ENCODE measurements around the gene SHROOM1.

Gene SHROOM1

DNA sequence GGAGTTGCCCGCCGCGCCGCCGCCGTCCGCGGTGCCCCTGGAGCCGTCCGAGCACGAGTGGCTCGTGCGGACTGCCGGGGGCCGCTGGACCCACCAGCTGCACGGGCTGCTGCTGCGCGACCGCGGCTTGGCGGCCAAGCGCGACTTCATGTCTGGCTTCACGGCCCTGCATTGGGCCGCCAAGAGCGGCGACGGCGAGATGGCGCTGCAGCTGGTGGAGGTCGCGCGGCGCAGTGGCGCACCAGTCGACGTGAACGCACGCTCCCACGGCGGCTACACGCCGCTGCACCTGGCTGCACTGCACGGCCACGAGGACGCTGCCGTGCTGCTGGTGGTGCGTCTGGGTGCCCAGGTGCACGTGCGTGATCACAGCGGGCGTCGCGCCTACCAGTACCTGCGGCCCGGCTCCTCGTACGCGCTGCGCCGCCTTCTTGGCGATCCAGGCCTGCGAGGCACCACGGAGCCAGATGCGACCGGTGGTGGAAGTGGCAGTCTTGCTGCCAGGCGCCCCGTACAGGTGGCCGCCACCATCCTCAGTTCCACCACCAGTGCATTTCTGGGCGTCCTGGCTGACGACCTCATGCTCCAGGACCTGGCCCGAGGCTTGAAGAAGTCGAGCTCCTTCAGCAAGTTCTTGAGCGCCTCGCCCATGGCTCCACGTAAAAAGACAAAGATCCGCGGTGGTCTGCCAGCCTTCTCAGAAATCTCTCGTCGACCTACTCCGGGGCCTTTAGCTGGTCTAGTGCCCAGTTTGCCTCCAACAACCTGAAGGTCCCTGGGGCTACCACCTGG, 15.7 kb downstream of the SHROOM1 start:
- H3K4me3 ChIP-seq (ENCODE audit: low read depth, low read length) = no peak overlapping the region
- TF ChIP-seq, protein P1, sequence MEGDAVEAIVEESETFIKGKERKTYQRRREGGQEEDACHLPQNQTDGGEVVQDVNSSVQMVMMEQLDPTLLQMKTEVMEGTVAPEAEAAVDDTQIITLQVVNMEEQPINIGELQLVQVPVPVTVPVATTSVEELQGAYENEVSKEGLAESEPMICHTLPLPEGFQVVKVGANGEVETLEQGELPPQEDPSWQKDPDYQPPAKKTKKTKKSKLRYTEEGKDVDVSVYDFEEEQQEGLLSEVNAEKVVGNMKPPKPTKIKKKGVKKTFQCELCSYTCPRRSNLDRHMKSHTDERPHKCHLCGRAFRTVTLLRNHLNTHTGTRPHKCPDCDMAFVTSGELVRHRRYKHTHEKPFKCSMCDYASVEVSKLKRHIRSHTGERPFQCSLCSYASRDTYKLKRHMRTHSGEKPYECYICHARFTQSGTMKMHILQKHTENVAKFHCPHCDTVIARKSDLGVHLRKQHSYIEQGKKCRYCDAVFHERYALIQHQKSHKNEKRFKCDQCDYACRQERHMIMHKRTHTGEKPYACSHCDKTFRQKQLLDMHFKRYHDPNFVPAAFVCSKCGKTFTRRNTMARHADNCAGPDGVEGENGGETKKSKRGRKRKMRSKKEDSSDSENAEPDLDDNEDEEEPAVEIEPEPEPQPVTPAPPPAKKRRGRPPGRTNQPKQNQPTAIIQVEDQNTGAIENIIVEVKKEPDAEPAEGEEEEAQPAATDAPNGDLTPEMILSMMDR (IDR thresholded peaks at IDR 0.05; ENCODE audit: low read depth, low read length, missing control alignments) = no peak
- no peak for DNase-seq (ENCODE audit: low read depth)

DNA sequence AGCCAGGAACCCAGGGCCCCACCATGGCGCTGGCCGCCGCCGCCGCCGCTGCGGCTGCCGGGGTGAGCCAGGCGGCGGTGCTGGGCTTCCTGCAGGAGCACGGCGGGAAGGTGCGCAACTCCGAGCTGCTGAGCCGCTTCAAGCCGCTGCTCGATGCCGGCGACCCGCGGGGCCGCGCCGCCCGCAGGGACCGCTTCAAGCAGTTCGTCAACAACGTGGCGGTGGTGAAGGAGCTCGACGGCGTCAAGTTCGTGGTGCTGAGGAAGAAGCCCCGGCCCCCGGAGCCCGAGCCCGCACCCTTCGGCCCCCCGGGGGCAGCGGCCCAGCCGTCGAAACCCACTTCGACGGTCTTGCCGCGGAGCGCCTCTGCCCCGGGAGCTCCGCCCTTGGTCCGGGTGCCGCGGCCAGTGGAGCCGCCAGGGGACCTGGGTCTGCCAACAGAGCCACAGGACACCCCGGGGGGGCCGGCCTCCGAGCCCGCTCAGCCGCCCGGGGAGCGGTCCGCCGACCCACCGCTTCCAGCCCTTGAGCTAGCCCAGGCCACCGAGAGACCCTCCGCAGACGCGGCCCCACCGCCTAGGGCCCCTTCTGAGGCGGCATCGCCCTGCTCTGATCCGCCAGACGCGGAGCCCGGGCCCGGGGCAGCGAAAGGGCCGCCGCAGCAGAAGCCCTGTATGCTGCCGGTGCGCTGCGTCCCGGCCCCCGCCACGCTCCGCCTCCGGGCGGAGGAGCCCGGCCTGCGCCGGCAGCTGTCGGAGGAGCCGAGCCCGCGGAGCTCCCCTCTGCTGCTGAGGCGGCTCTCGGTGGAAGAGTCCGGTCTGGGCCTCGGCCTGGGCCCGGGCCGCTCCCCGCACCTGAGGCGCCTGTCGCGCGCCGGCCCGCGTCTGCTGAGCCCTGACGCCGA, 16.6 kb downstream of the SHROOM1 start:
- H3K4me3 ChIP-seq (ENCODE audit: low read depth, low read length) = peak overlapping the region; percentile 42
- DNase-seq (ENCODE audit: low read depth) = no peak
- TF ChIP-seq, protein P1 (IDR thresholded peaks at IDR 0.05; ENCODE audit: low read depth, low read length, missing control alignments) = no peak

DNA sequence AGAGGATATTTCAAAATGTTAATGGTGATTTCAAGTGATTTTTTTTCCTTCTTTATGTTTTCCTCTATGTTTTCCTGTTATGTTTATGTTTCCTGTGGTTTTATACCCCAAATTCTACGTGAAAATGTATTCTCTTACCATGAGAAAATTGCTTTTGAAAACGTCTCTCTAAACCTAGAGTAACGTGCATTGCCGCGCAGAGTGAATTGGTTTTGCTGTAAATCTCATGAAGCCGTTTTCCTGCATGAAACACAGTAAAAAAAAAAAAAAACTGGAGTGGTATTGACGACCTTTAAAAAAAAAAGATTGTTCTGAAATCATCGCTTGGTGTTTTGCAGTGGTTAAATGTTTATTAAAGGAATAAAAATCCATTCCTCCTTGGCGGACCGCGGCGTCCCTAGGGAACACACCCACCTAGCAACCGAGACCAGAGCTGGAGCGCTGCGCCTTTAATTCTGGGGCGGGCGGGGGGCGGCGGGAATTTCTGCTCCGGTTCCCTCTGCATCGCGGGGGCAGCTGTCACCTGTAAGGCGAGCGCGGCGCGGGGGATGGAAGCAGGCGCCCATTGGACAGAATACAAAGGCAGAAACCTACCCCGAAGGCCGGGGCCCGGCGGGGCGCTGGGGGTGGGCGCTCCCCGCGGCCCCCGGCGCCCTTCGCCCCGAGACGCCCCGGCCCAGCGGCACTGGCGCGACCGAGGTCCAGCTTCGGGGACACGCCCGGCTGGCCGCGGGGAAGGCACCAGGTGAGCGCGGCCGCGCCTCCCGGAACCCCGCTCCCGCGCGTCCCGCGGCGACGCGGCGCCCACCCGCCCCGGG, 17.5 kb downstream of the SHROOM1 start, which contains the start of gene SOWAHA:
Gene SOWAHA, plus strand, starts transcription at position 522 of the 818 bp plus-strand sequence. CDS start 320 bp downstream, outside the sequence.
- TF ChIP-seq, protein P1 (IDR thresholded peaks at IDR 0.05; ENCODE audit: low read depth, low read length, missing control alignments) = no peak
- peak within 1 kb of the TSS; percentile 42 for H3K4me3 ChIP-seq (ENCODE audit: low read depth, low read length)
- no peak for DNase-seq (ENCODE audit: low read depth)

DNA sequence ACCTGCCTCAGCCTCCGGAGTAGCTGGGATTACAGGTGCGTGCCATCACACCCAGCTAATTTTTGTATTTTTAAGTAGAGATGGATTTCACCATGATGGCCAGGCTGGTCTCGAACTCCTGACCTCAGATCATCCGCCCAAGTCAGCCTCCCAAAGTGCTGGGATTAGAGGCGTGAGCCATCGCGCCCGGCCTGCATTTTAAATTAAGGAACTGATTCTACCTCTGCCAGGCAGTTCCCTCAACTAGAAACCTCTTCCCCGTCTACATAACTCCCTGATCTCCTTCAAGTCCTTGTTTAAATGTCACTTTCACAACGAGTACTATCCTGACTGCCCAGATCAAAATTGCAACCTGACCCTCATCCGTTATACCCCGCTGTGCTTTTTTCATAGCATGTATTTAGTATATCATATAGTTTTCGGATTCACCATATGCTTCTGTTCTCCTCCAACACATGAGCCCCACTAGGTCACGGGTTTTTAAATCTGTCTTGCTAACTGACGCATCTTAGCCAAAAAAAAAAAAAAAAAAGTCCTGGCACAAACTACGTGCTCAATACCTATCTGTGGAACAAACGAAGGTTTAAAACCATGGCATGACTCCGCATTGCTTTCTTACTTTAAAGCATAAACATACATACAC, 18.2 kb downstream of the SHROOM1 start:
- H3K4me3 ChIP-seq (ENCODE audit: low read depth, low read length) = no peak overlapping the region
- TF ChIP-seq, protein P1 (IDR thresholded peaks at IDR 0.05; ENCODE audit: low read depth, low read length, missing control alignments) = no peak
- DNase-seq (ENCODE audit: low read depth) = no peak

DNA sequence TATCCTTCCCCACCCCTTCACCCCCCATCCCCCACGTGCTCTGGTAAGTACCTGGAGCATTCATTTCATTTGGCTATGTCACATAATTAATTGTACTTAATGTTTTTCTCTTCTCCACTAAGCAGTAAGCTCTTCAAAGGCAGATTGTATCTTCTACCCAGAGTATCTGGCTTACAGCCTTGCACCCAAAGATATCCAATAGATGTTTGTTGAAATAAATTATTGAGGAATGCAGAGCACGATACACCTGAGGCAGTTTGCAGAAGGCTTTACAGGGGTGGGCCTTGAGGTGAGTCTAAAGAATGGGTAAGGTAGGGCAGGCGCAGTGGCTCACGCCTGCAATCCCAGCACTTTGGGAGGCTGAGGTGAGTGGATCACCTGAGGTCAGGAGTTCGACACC, 19.8 kb downstream of the SHROOM1 start:
- no peak overlapping the region for H3K4me3 ChIP-seq (ENCODE audit: low read depth, low read length)
- DNase-seq (ENCODE audit: low read depth) = no peak
- TF ChIP-seq, protein P1 (IDR thresholded peaks at IDR 0.05; ENCODE audit: low read depth, low read length, missing control alignments) = no peak

DNA sequence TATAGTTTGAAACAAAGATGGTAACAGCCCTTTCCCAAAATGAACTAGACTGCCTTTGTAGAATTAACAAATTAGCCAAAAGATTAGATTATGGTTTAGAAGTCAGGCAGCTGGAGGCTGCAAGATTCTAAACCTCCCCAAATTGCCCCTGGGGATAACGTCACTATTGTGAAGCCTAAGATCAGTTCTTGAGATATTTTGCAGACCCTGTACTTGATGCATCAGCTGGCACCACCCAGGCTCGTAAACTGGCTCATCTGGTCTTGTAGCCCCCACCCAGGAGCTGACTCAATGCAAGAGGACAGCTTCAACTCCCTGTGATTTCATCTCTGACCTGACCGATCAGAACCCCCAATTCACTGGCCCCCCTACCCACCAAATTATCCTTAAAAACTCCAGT, 21.6 kb downstream of the SHROOM1 start:
- no peak for DNase-seq (ENCODE audit: low read depth)
- H3K4me3 ChIP-seq (ENCODE audit: low read depth, low read length) = no peak overlapping the region
- TF ChIP-seq, protein P1 (IDR thresholded peaks at IDR 0.05; ENCODE audit: low read depth, low read length, missing control alignments) = no peak

Measured in GM12864 (cell line).